Measurements from ENCODE around the gene HPSE2.

HPSE2 gene

DNA sequence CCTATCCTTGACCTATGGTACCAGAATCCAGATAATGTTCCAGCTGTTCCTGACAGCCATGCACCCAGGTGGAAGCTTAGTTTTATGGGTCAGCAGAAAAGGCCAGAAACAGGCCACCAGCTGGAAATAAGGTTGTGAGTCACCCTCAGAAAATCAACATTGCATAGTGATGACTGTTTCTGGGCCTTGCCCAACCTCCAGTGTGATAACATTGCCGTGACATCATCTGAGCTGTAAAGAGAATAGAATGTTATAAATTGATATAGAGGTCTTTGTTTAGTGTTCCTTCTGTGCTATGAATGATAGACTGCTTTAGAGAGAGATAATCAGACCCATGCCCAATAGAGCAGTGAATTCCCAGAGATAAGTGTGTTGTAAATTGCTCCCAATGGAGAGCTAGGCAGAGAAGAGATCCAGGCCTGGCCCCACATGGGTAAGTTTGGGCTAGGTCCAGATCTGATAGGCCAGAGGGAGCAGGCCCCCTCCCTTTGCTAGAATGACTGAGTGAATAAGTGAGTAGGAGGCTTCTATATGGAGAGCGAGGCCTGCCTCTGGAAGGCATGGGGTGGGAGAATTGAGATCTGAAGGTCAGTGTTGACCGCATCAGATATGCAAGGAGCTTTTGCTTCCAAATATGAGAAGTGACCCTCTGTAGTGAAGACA, 774.7 kb downstream of the HPSE2 start (continued):
- TF ChIP-seq TSHZ2 (CRISPR knock-in tag; IDR thresholded peaks at IDR 0.05) (peak; percentile 95), OSR1 (CRISPR knock-in tag; IDR thresholded peaks at IDR 0.05) (no peak), ZC3H10 (CRISPR knock-in tag; IDR thresholded peaks at IDR 0.05) (0 out of 2 replicates have a peak, but pooled peaks have one; percentile 34), SNAI2 (CRISPR knock-in tag; IDR thresholded peaks at IDR 0.05) (0 out of 2 replicates have a peak, but pooled peaks have one; percentile 56), BACH2 (CRISPR knock-in tag; IDR thresholded peaks at IDR 0.05; ENCODE audit: borderline replicate concordance) (peak; percentile 28; the same call in 1 of the 2 replicates), ZNF70 (CRISPR knock-in tag; IDR thresholded peaks at IDR 0.05) (0 out of 2 replicates have a peak, but pooled peaks have one; percentile 42), ZNF565 (CRISPR knock-in tag; conservative IDR thresholded peaks at IDR 0.05; ENCODE audit: low read depth) (peak; percentile 40; the same call in 1 of the 2 replicates), ZFP3 (CRISPR knock-in tag; IDR thresholded peaks at IDR 0.05) (peak; percentile 64; the same call in 1 of the 2 replicates), ARNTL (CRISPR knock-in tag; IDR thresholded peaks at IDR 0.05; ENCODE audit: borderline replicate concordance, low read depth) (no peak; the same call in 1 of the 2 replicates), TOX (CRISPR knock-in tag; IDR thresholded peaks at IDR 0.05; ENCODE audit: borderline replicate concordance) (no peak), GLIS3 (CRISPR knock-in tag; IDR thresholded peaks at IDR 0.05) (peak; percentile 80; the same call in 1 of the 2 replicates), RARB (CRISPR knock-in tag; IDR thresholded peaks at IDR 0.05) (no peak), ZFP30 (CRISPR knock-in tag; IDR thresholded peaks at IDR 0.05) (no peak)
- TF ChIP-seq, protein P1, sequence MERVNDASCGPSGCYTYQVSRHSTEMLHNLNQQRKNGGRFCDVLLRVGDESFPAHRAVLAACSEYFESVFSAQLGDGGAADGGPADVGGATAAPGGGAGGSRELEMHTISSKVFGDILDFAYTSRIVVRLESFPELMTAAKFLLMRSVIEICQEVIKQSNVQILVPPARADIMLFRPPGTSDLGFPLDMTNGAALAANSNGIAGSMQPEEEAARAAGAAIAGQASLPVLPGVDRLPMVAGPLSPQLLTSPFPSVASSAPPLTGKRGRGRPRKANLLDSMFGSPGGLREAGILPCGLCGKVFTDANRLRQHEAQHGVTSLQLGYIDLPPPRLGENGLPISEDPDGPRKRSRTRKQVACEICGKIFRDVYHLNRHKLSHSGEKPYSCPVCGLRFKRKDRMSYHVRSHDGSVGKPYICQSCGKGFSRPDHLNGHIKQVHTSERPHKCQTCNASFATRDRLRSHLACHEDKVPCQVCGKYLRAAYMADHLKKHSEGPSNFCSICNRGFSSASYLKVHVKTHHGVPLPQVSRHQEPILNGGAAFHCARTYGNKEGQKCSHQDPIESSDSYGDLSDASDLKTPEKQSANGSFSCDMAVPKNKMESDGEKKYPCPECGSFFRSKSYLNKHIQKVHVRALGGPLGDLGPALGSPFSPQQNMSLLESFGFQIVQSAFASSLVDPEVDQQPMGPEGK (CRISPR knock-in tag; IDR thresholded peaks at IDR 0.05; ENCODE audit: borderline replicate concordance), result 0 out of 2 replicates have a peak, but pooled peaks have one; percentile 35

DNA sequence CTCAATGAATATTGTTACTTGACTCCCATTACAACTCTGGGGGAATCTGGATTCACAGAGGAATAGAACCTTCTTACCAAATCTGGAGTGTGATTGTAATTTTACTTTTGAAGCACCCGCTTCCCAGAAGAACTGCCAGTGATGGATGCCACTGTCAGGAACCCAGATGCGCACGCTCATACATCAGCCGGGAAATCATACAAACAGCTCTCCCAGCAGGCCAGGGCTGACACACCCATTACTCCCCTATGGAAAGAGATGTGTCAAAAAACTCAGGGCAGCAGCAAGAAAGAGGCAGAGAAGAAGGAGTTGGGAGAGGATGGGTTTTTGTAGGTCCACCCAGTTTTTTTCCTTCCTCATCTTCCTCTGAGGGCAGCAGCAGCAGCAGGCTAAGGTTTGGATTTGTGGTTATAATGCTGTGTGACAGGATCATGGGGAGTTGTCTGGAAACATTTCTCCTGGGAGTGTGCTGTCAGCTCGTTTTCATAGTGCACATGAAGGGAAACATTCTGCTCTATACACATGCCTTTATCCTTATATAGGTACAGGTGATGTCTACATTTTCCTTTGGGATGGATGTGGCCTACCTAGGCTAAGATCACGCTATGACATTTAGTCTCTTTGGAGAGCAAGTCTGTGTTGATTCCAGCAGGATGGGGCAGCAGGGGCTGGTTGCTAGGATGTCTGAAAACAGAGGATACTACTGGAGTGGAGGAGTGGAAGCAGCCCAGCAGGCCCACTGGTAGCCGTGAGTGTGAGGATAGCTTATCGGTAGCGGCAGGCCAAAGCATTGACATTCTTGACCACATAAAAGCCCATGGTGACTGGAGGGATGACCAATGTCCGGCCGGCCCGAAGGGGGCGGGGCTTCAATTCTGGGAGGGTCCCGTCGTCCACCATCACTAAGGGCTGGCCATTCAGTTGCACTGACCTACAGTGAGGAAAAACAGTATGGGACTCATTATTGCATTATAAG, 776.6 kb downstream of the HPSE2 start:
- no peak for ATAC-seq
- TF ChIP-seq TOX (CRISPR knock-in tag; IDR thresholded peaks at IDR 0.05; ENCODE audit: borderline replicate concordance) (no peak), RARB (CRISPR knock-in tag; IDR thresholded peaks at IDR 0.05) (no peak), SNAI2 (CRISPR knock-in tag; IDR thresholded peaks at IDR 0.05) (no peak), BACH2 (CRISPR knock-in tag; IDR thresholded peaks at IDR 0.05; ENCODE audit: borderline replicate concordance) (no peak), PPARA (CRISPR knock-in tag; IDR thresholded peaks at IDR 0.05; ENCODE audit: borderline replicate concordance) (no peak), CSDC2 (CRISPR knock-in tag; IDR thresholded peaks at IDR 0.05) (no peak), ZFP30 (CRISPR knock-in tag; IDR thresholded peaks at IDR 0.05) (no peak), ESRRG (CRISPR knock-in tag; IDR thresholded peaks at IDR 0.05) (no peak), ZNF565 (CRISPR knock-in tag; conservative IDR thresholded peaks at IDR 0.05; ENCODE audit: low read depth) (no peak), ZNF8 (CRISPR knock-in tag; IDR thresholded peaks at IDR 0.05) (no peak), POU6F1 (CRISPR knock-in tag; IDR thresholded peaks at IDR 0.05; ENCODE audit: borderline replicate concordance, low read depth) (no peak), TSHZ2 (CRISPR knock-in tag; IDR thresholded peaks at IDR 0.05) (no peak), OSR1 (CRISPR knock-in tag; IDR thresholded peaks at IDR 0.05) (no peak), ISL1 (CRISPR knock-in tag; IDR thresholded peaks at IDR 0.05) (no peak), ARNTL (CRISPR knock-in tag; IDR thresholded peaks at IDR 0.05; ENCODE audit: borderline replicate concordance, low read depth) (no peak)
- TF ChIP-seq, protein P2, sequence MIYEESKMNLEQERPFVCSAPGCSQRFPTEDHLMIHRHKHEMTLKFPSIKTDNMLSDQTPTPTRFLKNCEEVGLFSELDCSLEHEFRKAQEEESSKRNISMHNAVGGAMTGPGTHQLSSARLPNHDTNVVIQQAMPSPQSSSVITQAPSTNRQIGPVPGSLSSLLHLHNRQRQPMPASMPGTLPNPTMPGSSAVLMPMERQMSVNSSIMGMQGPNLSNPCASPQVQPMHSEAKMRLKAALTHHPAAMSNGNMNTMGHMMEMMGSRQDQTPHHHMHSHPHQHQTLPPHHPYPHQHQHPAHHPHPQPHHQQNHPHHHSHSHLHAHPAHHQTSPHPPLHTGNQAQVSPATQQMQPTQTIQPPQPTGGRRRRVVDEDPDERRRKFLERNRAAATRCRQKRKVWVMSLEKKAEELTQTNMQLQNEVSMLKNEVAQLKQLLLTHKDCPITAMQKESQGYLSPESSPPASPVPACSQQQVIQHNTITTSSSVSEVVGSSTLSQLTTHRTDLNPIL (CRISPR knock-in tag; IDR thresholded peaks at IDR 0.05; ENCODE audit: low read depth), result no peak
- TF ChIP-seq, protein P3, sequence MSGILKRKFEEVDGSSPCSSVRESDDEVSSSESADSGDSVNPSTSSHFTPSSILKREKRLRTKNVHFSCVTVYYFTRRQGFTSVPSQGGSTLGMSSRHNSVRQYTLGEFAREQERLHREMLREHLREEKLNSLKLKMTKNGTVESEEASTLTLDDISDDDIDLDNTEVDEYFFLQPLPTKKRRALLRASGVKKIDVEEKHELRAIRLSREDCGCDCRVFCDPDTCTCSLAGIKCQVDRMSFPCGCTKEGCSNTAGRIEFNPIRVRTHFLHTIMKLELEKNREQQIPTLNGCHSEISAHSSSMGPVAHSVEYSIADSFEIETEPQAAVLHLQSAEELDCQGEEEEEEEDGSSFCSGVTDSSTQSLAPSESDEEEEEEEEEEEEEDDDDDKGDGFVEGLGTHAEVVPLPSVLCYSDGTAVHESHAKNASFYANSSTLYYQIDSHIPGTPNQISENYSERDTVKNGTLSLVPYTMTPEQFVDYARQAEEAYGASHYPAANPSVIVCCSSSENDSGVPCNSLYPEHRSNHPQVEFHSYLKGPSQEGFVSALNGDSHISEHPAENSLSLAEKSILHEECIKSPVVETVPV (CRISPR knock-in tag; IDR thresholded peaks at IDR 0.05), result no peak
- TF ChIP-seq, protein P1 (CRISPR knock-in tag; IDR thresholded peaks at IDR 0.05; ENCODE audit: borderline replicate concordance), result no peak
